ENCODE data around the gene SYNDIG1. TPM values are rescaled to one million over a fixed set of nuclear protein-coding genes. Genes with fewer than 3 reads are reported as not detected.

Gene SYNDIG1
- total RNA-seq, 4 donors from 2014 or later, result 0.20 to 1.3 (median 0.66) TPM; not detected in 1

DNA sequence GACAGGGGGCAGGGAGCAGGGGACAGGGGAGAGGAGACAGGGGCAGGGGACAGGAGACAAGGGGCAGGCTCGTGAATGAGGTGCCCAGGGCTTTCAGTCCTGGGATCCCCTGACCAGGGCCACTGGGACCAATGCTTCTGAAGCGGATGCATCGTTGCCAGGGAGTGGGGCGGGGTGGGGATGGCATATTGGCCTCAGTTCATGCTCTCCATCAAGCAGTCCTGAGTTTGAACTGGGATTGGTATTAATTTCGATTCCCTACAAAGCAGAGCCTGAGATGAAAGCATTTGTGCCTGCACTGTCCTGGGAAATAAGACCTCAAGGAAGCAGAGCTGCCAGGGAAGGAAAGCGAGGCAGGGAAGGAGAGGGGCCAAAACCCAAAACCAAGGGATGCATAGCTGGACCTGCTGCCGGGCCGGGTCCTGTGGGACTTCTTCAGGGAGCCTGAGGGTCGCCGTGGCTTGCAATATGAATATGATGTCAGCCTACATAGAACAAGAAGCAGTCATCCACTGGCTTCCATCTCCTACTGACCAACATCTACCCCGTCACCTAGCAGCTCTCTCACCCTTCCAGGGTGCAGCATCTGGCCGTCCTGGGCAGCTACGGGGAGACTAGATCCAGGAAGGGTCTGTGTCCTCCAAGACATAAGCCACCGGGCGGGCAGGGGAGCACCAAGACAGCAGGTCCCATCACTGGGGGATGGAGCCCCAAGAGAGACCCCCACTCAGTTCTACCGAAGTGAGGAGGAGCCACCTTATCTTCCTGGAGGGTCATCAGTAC, 233.3 kb downstream of the SYNDIG1 start:
- H3K4me1 ChIP-seq, result no peaks in the 10 kb centered on the region
- H3K27me3 ChIP-seq, result no peaks in the 10 kb centered on the region
- H3K27ac ChIP-seq, result no peak overlapping the region
- no peak overlapping the region for H3K4me3 ChIP-seq
- DNase-seq, result no peak
- TF ChIP-seq POLR2A (IDR thresholded peaks at IDR 0.05) (no peak), CTCF (IDR thresholded peaks at IDR 0.05 in 4 of 5, conservative IDR thresholded peaks at IDR 0.05 in 1 of 5) (no peak)
- H3K36me3 ChIP-seq, result no peaks in the 10 kb centered on the region
- no peaks in the 10 kb centered on the region for H3K9me3 ChIP-seq
- in situ Hi-C loops (cut with MboI; ENCODE audit: low sequenced_read_pairs in 4 of 4), result no loop called here
- ATAC-seq, result no peak
- intact Hi-C loops (cut with DNase I; ENCODE audit: low total_unique reads), result no loop called here

DNA sequence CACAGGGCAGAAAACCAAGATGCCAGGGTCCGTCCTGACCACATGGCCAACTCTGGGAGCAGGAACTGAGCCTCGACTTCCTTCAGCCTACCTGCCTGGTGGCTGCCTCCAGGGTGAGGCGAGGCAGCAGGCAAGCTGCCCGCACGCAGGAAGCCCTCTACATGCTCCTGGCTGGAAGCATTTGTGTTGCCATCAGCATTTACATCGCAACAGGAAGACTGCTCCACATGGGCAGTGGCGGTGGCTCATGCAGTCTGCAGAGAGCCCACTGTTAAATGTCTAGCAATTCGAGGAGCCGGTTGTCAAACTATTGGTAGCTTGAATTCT, 233.8 kb downstream of the SYNDIG1 start:
- no peak for ATAC-seq
- Histone ChIP-seq H3K9me3 (no peaks in the 10 kb centered on the region), H3K27ac (no peak overlapping the region), H3K27me3 (no peaks in the 10 kb centered on the region), H3K4me3 (no peak overlapping the region), H3K4me1 (no peaks in the 10 kb centered on the region), H3K36me3 (no peaks in the 10 kb centered on the region)
- DNase-seq, result no peak
- intact Hi-C loops (cut with DNase I; ENCODE audit: low total_unique reads) (no loop called here), in situ Hi-C loops (cut with MboI; ENCODE audit: low sequenced_read_pairs in 4 of 4) (no loop called here)
- TF ChIP-seq CTCF (IDR thresholded peaks at IDR 0.05 in 4 of 5, conservative IDR thresholded peaks at IDR 0.05 in 1 of 5) (no peak), POLR2A (IDR thresholded peaks at IDR 0.05) (no peak)

- ATAC-seq (no peak), DNase-seq (no peak)
- H3K4me3 ChIP-seq, result no peak overlapping the region
- H3K36me3 ChIP-seq, result no peaks in the 10 kb centered on the region
- H3K27me3 ChIP-seq, result no peaks in the 10 kb centered on the region
- no peaks in the 10 kb centered on the region for H3K9me3 ChIP-seq
- intact Hi-C loops (cut with DNase I; ENCODE audit: low total_unique reads), result no loop called here
- in situ Hi-C loops (cut with MboI; ENCODE audit: low sequenced_read_pairs in 4 of 4), result no loop called here
- no peak overlapping the region for H3K27ac ChIP-seq
- TF ChIP-seq POLR2A (IDR thresholded peaks at IDR 0.05) (no peak), CTCF (IDR thresholded peaks at IDR 0.05 in 4 of 5, conservative IDR thresholded peaks at IDR 0.05 in 1 of 5) (no peak)
- H3K4me1 ChIP-seq, result no peaks in the 10 kb centered on the region
These were observed 235.5 kb downstream of the SYNDIG1 start for GRCh38 chr20:24704899-24705298.

DNA sequence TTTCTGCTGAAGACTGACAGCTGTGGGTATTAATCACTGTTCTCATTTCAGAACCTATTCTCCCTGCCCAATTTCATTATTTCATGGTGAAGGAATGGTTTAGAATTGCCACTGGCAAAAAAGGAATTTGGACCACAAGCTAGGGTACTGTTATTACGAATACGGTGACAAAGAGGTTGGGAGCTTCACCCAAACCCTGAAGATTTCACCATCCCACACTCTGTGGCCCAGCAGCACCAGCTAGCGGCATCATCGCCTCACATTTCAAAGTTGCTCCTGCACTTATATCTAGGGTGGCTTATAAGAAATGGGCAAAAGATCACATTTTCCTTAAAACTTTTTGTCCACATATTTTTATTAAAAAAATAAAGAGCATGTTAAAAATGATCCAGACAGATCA, 236.1 kb downstream of the SYNDIG1 start:
- no peak for DNase-seq
- Histone ChIP-seq H3K27me3 (no peaks in the 10 kb centered on the region), H3K9me3 (no peaks in the 10 kb centered on the region), H3K36me3 (no peaks in the 10 kb centered on the region), H3K4me1 (no peaks in the 10 kb centered on the region), H3K27ac (no peak overlapping the region), H3K4me3 (no peak overlapping the region)
- TF ChIP-seq CTCF (IDR thresholded peaks at IDR 0.05 in 4 of 5, conservative IDR thresholded peaks at IDR 0.05 in 1 of 5), result no peak
- TF ChIP-seq POLR2A (IDR thresholded peaks at IDR 0.05), result no peak
- ATAC-seq, result no peak
- intact Hi-C loops (cut with DNase I; ENCODE audit: low total_unique reads) (no loop called here), in situ Hi-C loops (cut with MboI; ENCODE audit: low sequenced_read_pairs in 4 of 4) (no loop called here)

Measured in gastrocnemius medialis (tissue), 4 donors.